ENCODE data around the gene GCAT. TPM values are rescaled to one million over a fixed set of nuclear protein-coding genes. Genes with fewer than 3 reads are reported as not detected.
A peak's percentile ranks its signal among the peaks of the same experiment; 100 is the strongest.

GCAT gene
- total and polyA plus RNA-seq, 2 of the 13 experiments (the other 11 are each of a cell fraction or from before 2014, with no cell fraction given), result 28.0 to 50.3 TPM

DNA sequence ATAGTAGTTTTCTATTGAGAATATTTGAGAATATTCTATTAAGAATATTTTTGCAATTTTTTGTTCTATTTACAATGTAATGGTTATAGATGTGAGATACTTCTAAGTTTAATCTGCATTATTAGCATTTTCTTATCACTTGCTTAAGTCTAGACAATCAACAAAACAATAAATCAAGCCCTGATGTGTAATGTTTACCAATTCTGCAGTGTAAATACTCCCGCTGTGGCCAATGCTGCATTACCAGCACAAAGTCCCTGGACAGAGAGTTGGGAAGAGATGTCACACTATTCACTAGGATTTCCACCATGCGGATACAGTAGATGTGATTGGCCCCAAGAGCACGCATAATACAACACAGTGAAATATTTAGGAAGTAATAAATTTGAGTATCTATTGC lies 47.6 kb upstream of the GCAT start (continued):
- TF ChIP-seq, protein P1, sequence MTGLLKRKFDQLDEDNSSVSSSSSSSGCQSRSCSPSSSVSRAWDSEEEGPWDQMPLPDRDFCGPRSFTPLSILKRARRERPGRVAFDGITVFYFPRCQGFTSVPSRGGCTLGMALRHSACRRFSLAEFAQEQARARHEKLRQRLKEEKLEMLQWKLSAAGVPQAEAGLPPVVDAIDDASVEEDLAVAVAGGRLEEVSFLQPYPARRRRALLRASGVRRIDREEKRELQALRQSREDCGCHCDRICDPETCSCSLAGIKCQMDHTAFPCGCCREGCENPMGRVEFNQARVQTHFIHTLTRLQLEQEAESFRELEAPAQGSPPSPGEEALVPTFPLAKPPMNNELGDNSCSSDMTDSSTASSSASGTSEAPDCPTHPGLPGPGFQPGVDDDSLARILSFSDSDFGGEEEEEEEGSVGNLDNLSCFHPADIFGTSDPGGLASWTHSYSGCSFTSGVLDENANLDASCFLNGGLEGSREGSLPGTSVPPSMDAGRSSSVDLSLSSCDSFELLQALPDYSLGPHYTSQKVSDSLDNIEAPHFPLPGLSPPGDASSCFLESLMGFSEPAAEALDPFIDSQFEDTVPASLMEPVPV (CRISPR knock-in tag; IDR thresholded peaks at IDR 0.05), result no peak
- TF ChIP-seq JUNB (CRISPR knock-in tag; IDR thresholded peaks at IDR 0.05; ENCODE audit: borderline replicate concordance), result no peak; the same call in 1 of the 2 replicates
- TF ChIP-seq HMG20A (CRISPR knock-in tag; IDR thresholded peaks at IDR 0.05; ENCODE audit: borderline replicate concordance), result peak; percentile 77; the same call in 1 of the 2 replicates
- TF ChIP-seq HOXA7 (CRISPR knock-in tag; IDR thresholded peaks at IDR 0.05), result no peak
- TF ChIP-seq ZNF484 (CRISPR knock-in tag; IDR thresholded peaks at IDR 0.05; ENCODE audit: borderline replicate concordance, low read depth), result no peak
- TF ChIP-seq TP53 (CRISPR knock-in tag; conservative IDR thresholded peaks at IDR 0.05), result no peak
- TF ChIP-seq, protein P2, sequence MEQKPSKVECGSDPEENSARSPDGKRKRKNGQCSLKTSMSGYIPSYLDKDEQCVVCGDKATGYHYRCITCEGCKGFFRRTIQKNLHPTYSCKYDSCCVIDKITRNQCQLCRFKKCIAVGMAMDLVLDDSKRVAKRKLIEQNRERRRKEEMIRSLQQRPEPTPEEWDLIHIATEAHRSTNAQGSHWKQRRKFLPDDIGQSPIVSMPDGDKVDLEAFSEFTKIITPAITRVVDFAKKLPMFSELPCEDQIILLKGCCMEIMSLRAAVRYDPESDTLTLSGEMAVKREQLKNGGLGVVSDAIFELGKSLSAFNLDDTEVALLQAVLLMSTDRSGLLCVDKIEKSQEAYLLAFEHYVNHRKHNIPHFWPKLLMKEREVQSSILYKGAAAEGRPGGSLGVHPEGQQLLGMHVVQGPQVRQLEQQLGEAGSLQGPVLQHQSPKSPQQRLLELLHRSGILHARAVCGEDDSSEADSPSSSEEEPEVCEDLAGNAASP (CRISPR knock-in tag; IDR thresholded peaks at IDR 0.05; ENCODE audit: borderline replicate concordance), result peak; percentile 25; the same call in 1 of the 2 replicates
- TF ChIP-seq ZNF382 (CRISPR knock-in tag; IDR thresholded peaks at IDR 0.05; ENCODE audit: borderline replicate concordance), result no peak
- no peak for TF ChIP-seq ZBTB1 (CRISPR knock-in tag; IDR thresholded peaks at IDR 0.05; ENCODE audit: borderline replicate concordance)
- no peak for TF ChIP-seq ZSCAN20 (CRISPR knock-in tag; IDR thresholded peaks at IDR 0.05; ENCODE audit: borderline replicate concordance)
- TF ChIP-seq TBX3 (IDR thresholded peaks at IDR 0.05; ENCODE audit: borderline replicate concordance), result peak; percentile 51; the same call in 1 of the 2 replicates
- TF ChIP-seq, protein P3, sequence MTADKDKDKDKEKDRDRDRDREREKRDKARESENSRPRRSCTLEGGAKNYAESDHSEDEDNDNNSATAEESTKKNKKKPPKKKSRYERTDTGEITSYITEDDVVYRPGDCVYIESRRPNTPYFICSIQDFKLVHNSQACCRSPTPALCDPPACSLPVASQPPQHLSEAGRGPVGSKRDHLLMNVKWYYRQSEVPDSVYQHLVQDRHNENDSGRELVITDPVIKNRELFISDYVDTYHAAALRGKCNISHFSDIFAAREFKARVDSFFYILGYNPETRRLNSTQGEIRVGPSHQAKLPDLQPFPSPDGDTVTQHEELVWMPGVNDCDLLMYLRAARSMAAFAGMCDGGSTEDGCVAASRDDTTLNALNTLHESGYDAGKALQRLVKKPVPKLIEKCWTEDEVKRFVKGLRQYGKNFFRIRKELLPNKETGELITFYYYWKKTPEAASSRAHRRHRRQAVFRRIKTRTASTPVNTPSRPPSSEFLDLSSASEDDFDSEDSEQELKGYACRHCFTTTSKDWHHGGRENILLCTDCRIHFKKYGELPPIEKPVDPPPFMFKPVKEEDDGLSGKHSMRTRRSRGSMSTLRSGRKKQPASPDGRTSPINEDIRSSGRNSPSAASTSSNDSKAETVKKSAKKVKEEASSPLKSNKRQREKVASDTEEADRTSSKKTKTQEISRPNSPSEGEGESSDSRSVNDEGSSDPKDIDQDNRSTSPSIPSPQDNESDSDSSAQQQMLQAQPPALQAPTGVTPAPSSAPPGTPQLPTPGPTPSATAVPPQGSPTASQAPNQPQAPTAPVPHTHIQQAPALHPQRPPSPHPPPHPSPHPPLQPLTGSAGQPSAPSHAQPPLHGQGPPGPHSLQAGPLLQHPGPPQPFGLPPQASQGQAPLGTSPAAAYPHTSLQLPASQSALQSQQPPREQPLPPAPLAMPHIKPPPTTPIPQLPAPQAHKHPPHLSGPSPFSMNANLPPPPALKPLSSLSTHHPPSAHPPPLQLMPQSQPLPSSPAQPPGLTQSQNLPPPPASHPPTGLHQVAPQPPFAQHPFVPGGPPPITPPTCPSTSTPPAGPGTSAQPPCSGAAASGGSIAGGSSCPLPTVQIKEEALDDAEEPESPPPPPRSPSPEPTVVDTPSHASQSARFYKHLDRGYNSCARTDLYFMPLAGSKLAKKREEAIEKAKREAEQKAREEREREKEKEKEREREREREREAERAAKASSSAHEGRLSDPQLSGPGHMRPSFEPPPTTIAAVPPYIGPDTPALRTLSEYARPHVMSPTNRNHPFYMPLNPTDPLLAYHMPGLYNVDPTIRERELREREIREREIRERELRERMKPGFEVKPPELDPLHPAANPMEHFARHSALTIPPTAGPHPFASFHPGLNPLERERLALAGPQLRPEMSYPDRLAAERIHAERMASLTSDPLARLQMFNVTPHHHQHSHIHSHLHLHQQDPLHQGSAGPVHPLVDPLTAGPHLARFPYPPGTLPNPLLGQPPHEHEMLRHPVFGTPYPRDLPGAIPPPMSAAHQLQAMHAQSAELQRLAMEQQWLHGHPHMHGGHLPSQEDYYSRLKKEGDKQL (CRISPR knock-in tag; IDR thresholded peaks at IDR 0.05; ENCODE audit: low read depth), result no peak
- peak; percentile 22; the same call in 1 of the 2 replicates for TF ChIP-seq HHEX (CRISPR knock-in tag; IDR thresholded peaks at IDR 0.05)
- peak; percentile 64 for TF ChIP-seq FOSL2 (CRISPR knock-in tag; IDR thresholded peaks at IDR 0.05)
- TF ChIP-seq, protein P4, sequence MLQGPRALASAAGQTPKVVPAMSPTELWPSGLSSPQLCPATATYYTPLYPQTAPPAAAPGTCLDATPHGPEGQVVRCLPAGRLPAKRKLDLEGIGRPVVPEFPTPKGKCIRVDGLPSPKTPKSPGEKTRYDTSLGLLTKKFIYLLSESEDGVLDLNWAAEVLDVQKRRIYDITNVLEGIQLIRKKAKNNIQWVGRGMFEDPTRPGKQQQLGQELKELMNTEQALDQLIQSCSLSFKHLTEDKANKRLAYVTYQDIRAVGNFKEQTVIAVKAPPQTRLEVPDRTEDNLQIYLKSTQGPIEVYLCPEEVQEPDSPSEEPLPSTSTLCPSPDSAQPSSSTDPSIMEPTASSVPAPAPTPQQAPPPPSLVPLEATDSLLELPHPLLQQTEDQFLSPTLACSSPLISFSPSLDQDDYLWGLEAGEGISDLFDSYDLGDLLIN (CRISPR knock-in tag; IDR thresholded peaks at IDR 0.05; ENCODE audit: borderline replicate concordance), result no peak
- TF ChIP-seq PHF8 (CRISPR knock-in tag; IDR thresholded peaks at IDR 0.05), result no peak
- peak; percentile 34; the same call in 1 of the 3 replicates for TF ChIP-seq MXI1 (IDR thresholded peaks at IDR 0.05; ENCODE audit: borderline replicate concordance, low read depth, low read length)
- TF ChIP-seq, protein P5, sequence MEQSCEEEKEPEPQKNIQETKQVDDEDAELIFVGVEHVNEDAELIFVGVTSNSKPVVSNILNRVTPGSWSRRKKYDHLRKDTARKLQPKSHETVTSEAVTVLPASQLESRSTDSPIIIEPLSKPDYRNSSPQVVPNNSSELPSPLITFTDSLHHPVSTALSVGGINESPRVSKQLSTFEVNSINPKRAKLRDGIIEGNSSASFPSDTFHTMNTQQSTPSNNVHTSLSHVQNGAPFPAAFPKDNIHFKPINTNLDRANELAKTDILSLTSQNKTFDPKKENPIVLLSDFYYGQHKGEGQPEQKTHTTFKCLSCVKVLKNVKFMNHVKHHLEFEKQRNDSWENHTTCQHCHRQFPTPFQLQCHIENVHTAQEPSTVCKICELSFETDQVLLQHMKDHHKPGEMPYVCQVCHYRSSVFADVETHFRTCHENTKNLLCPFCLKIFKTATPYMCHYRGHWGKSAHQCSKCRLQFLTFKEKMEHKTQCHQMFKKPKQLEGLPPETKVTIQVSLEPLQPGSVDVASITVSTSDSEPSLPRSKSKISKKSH (CRISPR knock-in tag; IDR thresholded peaks at IDR 0.05; ENCODE audit: borderline replicate concordance), result no peak
- no peak for TF ChIP-seq RBM22 (optimal IDR thresholded peaks at IDR 0.05; ENCODE audit: low read length)
